NCI-H446 (cell line): Measurements from ENCODE around the gene AMD1.
"Not testable (repeated sequence)": the region's sequence is repeated elsewhere in the genome, so short reads cannot be mapped to it uniquely, and the experiment has no call there.

Experiments
- DNase-seq, 2 experiments: peaks; one replicate each; lab custom pipeline; 2025; lab: John Stamatoyannopoulos, UW

AMD1 gene

GRCh38 chr6:110877569-110877968, 3.0 kb downstream of the AMD1 start:
- no peak for DNase-seq

- no peak for DNase-seq
Measured at GRCh38 chr6:110878751-110879522, 4.4 kb downstream of the AMD1 start.

GRCh38 chr6:110880651-110881050, 6.1 kb downstream of the AMD1 start:
- DNase-seq: no peak

DNA sequence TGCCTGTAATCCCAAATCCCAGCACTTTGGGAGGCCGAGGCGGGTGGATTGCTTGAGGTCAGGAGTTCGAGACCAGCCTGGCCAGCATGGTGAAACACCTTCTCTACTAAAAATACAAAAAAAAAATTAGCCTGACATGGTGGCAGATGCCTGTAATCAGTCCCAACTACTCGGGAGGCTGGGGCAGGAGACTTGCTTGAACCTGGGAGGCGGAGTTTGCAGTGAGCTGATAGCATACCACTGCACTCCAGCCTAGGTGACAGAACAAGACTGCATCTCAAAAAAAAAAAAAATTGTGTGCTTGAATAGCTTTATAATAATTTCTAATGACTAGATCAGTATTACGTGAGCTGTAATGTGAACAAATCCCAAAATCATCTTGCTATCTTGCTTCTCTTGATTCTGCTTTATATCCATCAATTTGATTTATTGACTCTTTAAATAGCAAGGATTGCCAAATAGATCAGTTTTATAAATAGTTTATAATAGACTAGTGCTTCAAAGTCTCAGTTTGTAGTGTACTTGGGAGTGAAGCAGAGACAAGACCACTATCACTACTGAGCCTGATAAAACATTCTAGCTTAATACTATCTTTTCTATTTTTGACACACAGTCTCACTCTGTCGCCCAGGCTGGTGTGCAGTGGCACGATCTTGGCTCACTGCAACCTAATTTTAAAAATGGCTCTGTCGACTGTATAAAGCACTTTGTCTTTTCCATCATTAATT, 7.1 kb downstream of the AMD1 start:
- no peak for DNase-seq

- DNase-seq: no peak
Measured at GRCh38 chr6:110882274-110882619, 7.7 kb downstream of the AMD1 start.

- no peak for DNase-seq
Measured at GRCh38 chr6:110882824-110883554, 8.4 kb downstream of the AMD1 start.

GRCh38 chr6:110884321-110884720, 9.7 kb downstream of the AMD1 start:
- no peak for DNase-seq

- no peak for DNase-seq
Measured at GRCh38 chr6:110885526-110885925, 10.9 kb downstream of the AMD1 start.

DNA sequence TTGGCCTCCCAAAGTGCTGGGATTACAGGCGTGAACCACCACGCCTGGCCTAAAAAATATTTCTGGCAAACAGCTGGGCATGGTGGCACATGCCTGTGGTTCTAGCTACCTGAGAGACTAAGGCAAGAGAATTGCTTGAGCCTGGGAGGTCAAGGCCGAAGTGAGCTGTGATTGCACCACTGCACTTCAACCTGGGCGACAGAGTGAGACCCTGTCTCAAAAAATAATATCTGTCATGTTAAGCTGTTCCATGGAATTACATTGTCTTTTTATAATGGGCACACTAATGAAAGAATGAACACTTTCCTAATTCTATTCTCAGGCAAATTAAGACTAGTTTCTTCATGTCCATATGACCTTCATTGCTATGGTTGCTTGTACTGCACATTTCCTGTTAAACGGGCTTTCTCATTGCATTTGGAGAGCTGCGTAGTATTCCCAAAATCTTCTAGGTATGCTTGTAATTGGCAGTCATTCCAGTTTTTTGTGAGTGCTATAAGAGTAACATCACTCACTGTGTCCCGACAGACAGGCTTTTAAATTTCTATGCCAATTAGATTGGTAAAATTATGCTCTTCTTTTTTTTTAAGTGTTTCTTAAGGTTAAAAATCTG, 12.1 kb downstream of the AMD1 start:
- no peak for DNase-seq

GRCh38 chr6:110890288-110890687, 15.7 kb downstream of the AMD1 start:
- no peak for DNase-seq

DNA sequence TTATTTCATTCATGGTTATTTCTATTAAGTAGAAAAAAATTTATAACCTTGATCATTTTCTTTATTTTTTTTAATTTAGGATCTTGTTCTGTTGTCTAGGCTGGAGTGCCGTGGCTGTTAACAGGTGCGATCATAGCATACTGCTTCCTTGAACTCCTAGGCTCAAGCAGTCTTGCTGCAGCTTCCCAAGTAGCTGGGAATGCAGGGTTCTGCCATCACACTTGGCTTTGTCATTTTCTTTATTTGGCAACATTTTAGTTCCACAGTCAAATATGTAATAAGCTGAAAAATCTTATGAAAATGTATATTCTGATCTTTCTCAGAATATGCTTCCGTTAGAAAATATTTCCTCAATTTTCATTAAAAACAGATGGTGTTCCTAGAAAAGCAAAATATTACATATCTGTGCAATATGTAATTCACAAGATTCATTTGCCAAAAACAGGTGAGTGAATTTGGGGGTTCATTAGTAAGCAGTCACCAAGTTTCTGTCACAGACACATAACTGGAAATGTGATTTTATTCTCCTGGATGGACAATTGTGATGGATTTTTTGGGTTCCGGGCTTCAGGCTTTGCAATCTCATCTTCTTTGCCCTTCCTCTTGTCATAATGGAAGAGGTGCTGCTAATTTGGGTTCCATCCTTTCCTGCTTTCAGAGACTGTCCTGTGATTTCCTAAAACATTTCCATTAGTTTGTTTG, 21.5 kb downstream of the AMD1 start:
- no peak for DNase-seq

- DNase-seq: no peak
Measured at GRCh38 chr6:110897433-110897832, 22.8 kb downstream of the AMD1 start.

GRCh38 chr6:110898111-110898510, 23.5 kb downstream of the AMD1 start:
- no peak for DNase-seq

GRCh38 chr6:110900028-110900598, 25.5 kb downstream of the AMD1 start:
- no peak for DNase-seq

DNA sequence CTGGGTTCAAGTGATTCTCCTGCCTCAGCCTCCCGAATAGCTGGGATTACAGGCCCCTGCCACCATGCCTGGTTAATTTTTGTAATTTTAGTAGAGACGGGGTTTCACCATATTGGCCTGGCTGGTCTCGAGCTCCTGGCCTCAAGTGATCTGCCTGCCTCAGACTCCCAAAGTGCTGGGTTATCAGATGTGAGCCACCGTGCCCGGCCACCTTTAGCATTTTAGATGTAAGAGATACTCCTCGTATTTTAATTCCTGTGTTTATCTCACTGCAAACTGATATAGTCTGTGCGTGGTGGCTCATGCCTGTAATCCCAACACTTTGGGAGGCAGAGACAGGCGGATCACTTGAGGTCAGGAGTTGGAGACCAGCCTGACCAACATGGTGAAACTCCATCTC, 27.0 kb downstream of the AMD1 start:
- DNase-seq: not testable (repeated sequence)

- DNase-seq: no peak
Measured at GRCh38 chr6:110902091-110902490, 27.5 kb downstream of the AMD1 start.

- not testable (repeated sequence) for DNase-seq
Measured at GRCh38 chr6:110906273-110906672, 31.7 kb downstream of the AMD1 start.

- no peak for DNase-seq
Measured at GRCh38 chr6:110930781-110931180, 56.2 kb downstream of the AMD1 start.

- DNase-seq: no peak
Measured at GRCh38 chr6:110933912-110934311, 59.3 kb downstream of the AMD1 start.

- DNase-seq: no peak
Measured at GRCh38 chr6:110934381-110934898, 59.9 kb downstream of the AMD1 start.

DNA sequence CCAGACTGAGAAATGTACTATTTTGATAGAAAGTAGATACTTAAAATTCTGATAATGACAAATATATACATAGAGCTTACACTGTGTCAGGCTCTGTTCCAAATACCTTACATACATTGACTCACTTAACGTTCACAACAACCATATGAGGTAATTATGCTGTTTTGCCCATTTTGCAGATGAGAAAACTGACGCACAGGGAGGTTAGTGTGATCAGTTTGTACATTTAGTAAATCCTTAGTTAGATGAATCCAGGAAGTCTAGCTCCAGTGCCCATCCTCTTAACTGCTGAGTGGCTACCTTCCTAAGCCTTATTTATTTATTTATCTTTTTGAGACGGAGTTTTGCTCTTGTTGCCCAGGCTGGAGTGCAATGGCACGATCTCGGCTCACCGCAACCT, 60.6 kb downstream of the AMD1 start:
- DNase-seq: no peak
